Measurements from ENCODE around the gene ME1.
"Not testable (repeated sequence)": the region's sequence is repeated elsewhere in the genome, so short reads cannot be mapped to it uniquely, and the experiment has no call there.

- TF ChIP-seq CTCF (IDR thresholded peaks at IDR 0.05 in 2 of 3, conservative IDR thresholded peaks at IDR 0.05 in 1 of 3; ENCODE audit: borderline replicate concordance in 1 of 3, insufficient read depth in 1 of 3, low read depth in 2 of 3, low read length in 2 of 3); POLR2AphosphoS5 (IDR thresholded peaks at IDR 0.05; ENCODE audit: low read depth, low read length); JUND (IDR thresholded peaks at IDR 0.05); ZNF274 (IDR thresholded peaks at IDR 0.05; ENCODE audit: low read depth, low read length); YY1 (IDR thresholded peaks at IDR 0.05; ENCODE audit: extremely low read depth, insufficient replicate concordance, low read depth, low read length); ZBTB33 (IDR thresholded peaks at IDR 0.05; ENCODE audit: extremely low read depth, insufficient replicate concordance, low read length); RAD21 (IDR thresholded peaks at IDR 0.05; ENCODE audit: low read depth); EZH2phosphoT487 (IDR thresholded peaks at IDR 0.05; ENCODE audit: borderline replicate concordance); TCF7L2 (IDR thresholded peaks at IDR 0.05; ENCODE audit: borderline replicate concordance, extremely low read depth, insufficient read depth, insufficient read length); EZH2 (IDR thresholded peaks at IDR 0.05); CEBPB (IDR thresholded peaks at IDR 0.05; ENCODE audit: low read depth); SP1 (IDR thresholded peaks at IDR 0.05; ENCODE audit: low read depth): not testable (repeated sequence)
- TF ChIP-seq, protein P1, sequence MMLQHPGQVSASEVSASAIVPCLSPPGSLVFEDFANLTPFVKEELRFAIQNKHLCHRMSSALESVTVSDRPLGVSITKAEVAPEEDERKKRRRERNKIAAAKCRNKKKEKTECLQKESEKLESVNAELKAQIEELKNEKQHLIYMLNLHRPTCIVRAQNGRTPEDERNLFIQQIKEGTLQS (IDR thresholded peaks at IDR 0.05): not testable (repeated sequence)
Measured at GRCh38 chr6:83333916-83334315, 96.9 kb downstream of the ME1 start.
